Activated CD8-positive, alpha-beta memory T cell treated with anti-CD3 and anti-CD28 coated beads for 48 hours (primary cell): Measurements from ENCODE around the gene IFT74.

Source experiments
- DNase-seq, 3 experiments: peaks; one replicate each; pipeline ENCODE4 v3.0.0-alpha.2; 2020; ENCODE audit warnings: low read depth in 2 of 3, low spot score in 2 of 3

IFT74 gene

DNA sequence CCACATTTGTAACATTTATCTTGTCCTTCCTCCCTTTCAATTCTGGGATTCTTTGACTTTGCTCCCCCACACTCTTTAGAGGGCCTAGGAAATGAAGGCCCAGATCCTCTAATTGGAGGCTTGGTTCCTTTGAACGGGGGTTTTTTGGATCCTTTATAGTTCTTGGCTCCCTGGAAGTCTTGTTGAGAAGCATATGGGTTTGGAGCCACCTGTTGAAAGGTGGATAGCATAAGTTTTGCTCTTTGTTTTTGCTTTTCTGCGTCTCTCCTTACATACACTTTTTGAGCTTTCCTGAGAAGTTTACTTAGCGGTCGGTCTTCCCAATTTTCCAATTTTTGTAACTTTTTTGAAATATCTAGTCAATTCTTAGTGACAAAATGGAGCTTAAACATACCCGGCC lies 17.8 kb downstream of the IFT74 start:
- no peak for DNase-seq

DNA sequence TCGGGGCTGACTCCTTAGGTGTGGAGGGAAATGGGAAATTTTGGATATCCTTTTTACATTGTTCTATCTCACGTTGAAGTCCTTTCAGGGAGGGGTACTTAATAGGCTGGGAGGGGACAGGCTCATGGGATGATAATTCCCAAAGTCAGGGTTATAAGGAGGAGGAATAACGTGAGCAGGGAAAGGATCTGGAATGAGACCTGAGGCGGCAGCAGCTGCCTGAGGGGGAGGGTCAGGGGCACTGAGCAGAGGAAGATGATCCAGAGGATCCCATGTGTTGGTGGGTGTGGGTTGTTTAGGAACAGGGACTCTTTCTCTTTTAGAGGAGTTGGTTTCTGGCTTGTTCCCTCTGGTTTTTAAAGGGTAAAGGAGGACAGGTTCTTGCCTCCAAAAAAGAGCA lies 18.7 kb downstream of the IFT74 start:
- no peak for DNase-seq

DNA sequence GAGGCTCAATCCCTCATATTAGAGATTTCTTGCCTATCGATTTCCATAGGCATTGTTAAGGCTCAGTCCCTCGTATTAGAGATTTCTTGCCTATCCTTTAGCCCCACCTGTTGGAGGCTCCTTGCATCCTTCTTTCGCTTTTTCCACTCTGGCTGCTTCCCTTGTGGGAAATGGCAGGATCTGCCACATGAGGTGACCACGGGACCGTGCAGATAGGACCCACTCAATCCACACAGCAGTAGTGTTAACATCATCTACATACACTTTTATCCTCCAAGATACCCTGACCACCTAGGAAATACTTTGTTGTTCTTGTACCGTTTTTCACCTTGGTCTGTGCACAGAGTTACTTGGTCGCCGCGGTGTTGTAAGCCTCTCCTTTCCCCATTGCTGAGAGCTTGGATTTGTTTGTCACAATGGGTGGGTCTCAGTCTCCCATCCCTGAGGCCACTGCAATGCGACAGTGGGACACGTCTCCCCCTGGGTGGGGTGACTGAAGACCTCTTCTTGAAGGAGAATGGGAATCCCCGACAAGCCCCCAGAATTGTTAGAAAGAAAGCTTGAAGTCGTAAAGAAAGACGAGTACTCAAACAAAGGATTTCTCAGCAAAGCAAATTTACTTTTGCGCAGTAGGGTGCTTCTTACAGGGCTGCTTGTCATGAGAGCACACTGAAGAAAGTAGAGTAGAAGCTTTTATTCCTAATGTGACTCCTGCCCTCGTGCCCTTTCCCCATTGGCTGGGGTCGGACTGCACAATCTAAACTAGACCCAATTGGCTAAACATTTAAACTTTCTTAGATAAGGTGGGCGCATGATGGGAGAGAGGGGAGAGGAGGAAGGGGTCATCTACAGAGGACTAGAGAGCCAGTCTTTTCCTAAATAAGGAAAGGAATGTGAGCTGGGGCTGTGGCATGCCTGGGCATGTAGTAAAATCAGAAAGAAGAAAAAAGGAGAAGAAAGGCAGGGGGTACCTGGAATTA lies 19.8 kb downstream of the IFT74 start:
- no peak for DNase-seq

GRCh38 chr9:26983340-26983739 lies 27.1 kb downstream of the IFT74 start:
- no peak for DNase-seq

- DNase-seq, result no peak
Measured at GRCh38 chr9:26995810-26996209, 39.6 kb downstream of the IFT74 start.

DNA sequence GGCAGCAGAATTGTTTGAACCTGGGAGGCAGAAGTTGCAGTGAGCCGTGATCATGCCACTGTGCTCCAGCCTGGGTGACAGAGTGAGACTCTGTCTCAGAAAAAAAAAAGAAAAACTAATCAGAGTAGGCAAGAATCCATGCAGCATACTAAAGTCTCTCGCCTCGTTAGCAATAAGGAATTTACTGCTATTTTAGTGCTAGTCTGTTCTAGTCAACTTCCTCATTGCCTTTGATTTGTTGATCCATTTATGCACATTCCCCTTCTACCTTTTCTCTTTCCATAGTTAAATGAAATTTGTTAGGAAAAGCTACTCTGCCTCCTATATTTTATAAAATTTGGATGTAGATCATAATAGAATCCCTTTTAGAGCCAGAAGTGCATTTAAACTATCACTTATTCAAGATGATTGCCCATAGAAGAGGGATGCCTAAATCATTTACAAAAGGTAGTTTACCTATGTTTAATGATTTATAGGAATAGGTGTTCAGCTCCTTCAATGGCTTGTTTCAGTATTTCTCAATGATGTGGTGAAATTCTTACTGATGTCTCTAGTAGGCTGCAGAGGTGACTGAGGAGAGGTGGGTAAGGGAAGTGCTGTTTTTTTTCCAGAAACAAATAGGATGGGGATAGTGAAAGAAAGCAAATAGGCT lies 47.3 kb downstream of the IFT74 start:
- DNase-seq, result no peak

- DNase-seq, result no peak
Measured at GRCh38 chr9:27005491-27005890, 49.3 kb downstream of the IFT74 start, which contains the start of gene LRRC19. TSS of gene LRRC19 (minus strand) at chr9:27005672. CDS start at chr9:26999694, 5,978 bp downstream.

GRCh38 chr9:27019589-27019988 lies 63.4 kb downstream of the IFT74 start:
- no peak for DNase-seq

DNA sequence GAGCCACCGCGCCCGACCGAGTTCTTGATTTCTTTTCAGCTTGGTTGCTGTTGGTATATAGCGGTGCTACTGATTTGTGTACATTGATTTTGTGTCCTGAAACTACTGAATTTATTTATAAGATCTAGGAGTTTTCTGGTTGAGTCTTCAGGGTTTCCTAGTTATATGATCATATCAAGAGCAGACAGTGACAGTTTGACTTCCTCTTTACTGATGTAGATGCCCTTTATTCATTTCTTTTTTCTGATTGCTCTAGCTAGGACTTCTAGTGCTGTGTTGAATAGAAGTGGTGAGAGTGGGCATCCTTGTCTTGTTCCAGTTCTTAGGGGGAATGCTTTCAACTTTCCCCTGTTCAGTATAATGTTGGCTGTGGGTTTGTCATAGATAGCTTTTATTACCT lies 66.7 kb downstream of the IFT74 start:
- no peak for DNase-seq

DNA sequence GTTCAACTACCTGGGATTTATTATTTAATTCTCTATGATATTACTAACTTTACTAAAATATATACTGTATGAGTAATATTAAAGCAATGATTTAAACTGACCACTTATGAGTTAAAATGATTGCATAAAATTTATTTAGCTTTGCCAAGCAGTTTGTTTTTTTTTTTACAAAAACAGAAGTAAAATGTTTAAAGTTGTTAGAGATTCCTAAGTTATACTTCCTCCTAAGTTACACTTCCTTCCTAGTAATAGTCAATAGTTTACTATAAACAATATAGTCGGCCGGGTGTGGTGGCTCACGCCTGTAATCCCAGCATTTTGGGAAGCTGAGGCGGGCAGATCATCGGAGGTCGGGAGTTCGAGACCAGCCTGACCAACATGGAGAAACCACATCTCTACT lies 73.0 kb downstream of the IFT74 start:
- no peak for DNase-seq

DNA sequence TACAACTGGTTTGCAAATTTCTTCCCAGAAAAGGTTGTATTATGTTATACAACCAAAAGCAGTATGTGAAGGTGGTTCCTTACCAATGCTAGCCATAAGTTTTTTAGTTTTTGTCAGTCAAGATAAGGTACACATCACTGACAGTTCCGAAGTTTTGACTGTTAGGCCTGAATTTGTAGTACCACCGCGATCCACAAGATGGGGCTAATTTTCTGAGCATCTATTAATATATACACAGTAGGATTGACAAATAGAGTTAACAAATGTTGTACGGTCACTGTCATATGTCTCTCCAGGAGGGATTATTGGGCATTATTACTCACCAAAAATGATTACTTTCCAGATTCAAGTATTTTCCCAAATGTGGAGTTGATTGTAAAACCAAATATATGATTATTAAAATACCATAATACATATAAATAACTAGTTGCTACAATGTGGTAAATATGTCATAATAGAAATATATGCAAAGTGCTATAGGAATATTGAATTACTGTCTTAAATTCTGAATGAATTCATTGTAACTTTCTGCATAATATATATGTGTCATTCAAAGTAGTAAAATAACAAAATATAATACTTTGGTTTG lies 77.7 kb downstream of the IFT74 start:
- peak in 2 of 3 experiments; percentile 8 to 17 for DNase-seq

GRCh38 chr9:27037499-27037898 lies 81.3 kb downstream of the IFT74 start:
- no peak for DNase-seq

DNA sequence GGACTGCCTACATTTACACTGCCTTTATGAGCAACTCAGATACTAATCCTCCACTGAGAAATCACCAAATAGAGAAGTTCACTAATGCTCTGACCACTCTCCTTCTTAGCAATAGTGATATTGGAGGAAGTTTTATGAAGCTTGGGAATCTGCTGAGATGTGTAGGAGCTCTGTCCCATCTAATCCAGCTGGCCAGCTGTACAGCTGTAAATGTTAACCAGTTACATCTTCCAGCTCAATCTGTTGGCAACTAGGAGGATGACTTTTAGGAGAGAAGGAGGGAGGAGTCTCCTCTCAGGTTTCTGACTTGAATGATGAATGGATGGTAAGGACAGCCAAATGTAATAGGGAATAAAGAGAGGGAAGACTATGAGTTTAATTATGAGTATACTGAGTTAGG lies 85.5 kb downstream of the IFT74 start:
- DNase-seq, result no peak

- DNase-seq, result no peak
Measured at GRCh38 chr9:27042476-27042875, 86.3 kb downstream of the IFT74 start.

DNA sequence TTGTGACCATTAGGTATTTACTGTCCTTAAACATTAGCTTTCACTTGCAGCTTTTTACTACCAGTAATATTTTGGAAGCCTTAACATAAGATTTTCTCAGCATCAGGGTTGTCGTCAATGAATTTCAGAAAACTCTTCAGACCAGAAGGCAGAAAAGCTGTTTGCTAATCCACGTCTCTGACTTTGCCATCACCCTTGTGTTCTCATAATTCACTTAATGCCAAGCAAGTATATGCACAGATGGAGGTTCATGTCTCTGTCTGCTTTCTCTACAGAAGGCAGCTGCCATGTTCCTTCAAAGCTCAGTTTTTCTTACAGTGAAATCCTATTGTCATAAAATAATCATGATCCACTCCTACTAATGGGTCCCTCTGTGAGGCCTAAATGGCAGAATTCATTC lies 87.0 kb downstream of the IFT74 start:
- no peak for DNase-seq

GRCh38 chr9:27047136-27047535 lies 90.9 kb downstream of the IFT74 start:
- DNase-seq, result no peak

GRCh38 chr9:27053369-27054022 lies 97.3 kb downstream of the IFT74 start:
- no peak for DNase-seq

DNA sequence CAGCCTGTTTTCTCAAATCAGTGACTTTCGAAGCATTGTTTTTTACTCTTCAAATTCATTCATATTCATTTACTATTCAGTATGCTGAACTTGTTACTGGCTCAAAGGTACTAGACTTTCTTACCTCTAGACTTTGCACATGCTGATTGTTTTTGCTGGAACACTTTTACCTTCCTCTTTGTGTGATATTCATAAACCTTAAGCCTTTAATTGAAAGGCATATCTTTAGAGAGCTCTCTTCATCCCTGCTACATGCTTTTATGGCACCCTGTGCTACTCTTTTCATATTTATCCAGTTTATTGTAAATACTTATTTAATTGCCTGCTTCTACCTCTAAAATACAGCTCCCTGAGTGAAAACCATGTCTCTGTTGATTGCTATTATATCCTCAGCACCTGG lies 97.9 kb downstream of the IFT74 start:
- no peak for DNase-seq

GRCh38 chr9:27054841-27055240 lies 98.6 kb downstream of the IFT74 start:
- no peak for DNase-seq

DNA sequence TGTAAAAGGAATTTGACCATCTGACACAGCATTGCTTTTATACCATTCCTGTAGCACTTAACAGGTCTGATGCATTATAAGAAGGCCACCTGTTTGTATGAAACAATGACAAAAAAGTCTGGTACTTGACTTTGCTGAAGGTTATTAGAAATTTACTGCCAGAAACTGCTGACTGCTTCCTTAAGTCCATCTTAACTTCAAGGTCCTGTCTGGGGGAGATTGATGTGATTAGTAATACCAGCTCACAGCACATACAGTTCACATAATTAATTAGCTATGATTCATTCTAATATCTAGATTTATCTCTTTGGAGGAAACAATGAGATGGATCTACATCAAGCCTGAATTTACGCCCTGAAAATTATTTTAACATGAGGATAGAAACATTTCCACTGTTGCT lies 103.2 kb downstream of the IFT74 start:
- DNase-seq, result no peak

DNA sequence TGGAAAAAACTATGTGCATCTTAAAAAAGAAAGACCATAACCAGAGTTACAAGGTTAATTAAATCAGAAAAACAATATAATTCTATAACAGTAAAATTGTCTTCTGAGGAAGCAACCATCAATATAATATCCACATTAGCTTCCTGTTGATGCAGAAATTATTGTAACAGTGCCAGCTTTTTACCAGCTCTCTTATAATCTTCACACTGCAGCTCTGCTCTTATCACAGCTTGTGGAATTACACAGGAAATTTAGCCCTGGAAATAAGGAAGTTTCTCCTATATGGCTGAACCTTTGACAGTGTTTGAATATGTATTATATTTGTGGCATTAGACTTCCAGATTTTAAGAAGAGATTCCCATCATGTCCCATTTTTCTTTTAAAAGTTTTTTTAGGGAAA lies 103.7 kb downstream of the IFT74 start:
- DNase-seq, result no peak
